Muscle layer of colon (tissue), 2 donors: ENCODE results near the gene KIF24.

ENCODE experiments used
- H3K27ac ChIP-seq: one replicate; pipeline ENCODE4 v1.7.0; 2013; ENCODE audit warnings: low read depth, mild to moderate bottlenecking, low read length, moderate library complexity
- H3K27me3 ChIP-seq, 2 donors: one replicate each; pipeline ENCODE4 v1.7.0; 2013; ENCODE audit warnings: low read length in 2 of 2, mild to moderate bottlenecking in 2 of 2; ENCODE audit not compliant: insufficient read depth in 2 of 2, control insufficient read depth in 1 of 2
- H3K36me3 ChIP-seq: one replicate; pipeline ENCODE4 v1.7.0; 2013; ENCODE audit warnings: mild to moderate bottlenecking, low read length; ENCODE audit not compliant: insufficient read depth
- H3K4me1 ChIP-seq: one replicate; pipeline ENCODE4 v1.7.0; 2013; ENCODE audit warnings: mild to moderate bottlenecking, low read length; ENCODE audit not compliant: insufficient read depth
- H3K4me3 ChIP-seq, 2 donors: one replicate each; pipeline ENCODE4 v1.7.0; 2013; ENCODE audit warnings: low read length in 2 of 2, low read depth in 1 of 2, mild to moderate bottlenecking in 1 of 2, moderate library complexity in 1 of 2
- H3K9ac ChIP-seq: one replicate; pipeline ENCODE4 v1.7.0; 2013; ENCODE audit warnings: low read length
- H3K9me3 ChIP-seq: one replicate; pipeline ENCODE4 v1.7.0; 2013; ENCODE audit warnings: mild to moderate bottlenecking, low read length
- donor health status: abdominal sarcoma.
- donor health status: Adenocarcinoma of cecum.

The KIF24 gene

DNA sequence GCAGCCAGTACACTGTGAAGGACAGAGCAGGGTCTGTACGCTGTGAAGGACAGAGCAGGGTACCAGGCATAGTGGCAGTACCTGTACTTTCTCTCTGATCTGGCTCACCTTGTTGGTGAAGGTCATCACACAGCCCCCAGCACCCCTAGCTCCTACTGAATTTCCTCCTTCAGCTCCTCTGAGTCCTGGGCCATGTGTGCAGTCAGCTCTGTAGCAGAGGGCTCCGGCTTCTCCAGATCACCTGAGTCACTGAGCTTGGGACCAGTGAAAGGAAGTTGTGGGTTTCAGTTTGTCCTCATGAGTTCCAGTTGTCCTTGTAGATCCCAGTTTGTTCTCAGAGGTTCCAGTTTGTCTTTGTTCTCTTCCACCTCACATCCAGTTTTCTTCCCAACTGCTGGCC lies 5.8 kb upstream of the KIF24 start:
- Histone ChIP-seq H3K9ac (no peak overlapping the region), H3K4me1 (peaks cover 34% of the 10 kb centered on the region), H3K9me3 (no peaks in the 10 kb centered on the region), H3K27me3 (no peaks in the 10 kb centered on the region), H3K27ac (no peak overlapping the region), H3K36me3 (peaks cover 7% of the 10 kb centered on the region), H3K4me3 (no peak overlapping the region)

DNA sequence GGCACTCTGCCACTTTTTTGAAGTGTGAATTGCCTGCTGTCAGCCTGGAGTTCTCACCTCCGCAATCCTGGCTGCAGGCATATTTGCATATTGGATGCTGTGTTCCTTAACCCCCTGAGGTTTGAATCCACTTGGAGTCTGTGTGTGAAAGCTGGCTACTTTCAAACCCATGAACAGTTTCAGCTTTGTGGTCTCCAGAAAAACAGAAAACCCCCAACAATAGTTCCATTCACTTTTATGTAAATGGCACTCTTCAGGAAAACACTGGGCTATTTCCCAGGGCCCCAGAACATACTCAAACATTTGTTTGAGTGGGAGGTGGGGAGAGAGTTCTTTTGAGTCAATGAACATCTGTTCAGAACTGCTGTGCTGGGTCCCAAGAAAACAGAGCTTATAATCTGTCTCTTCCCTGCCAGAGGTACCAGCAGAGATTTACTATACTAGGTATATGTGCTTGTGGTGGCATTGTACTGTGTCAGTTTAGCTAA lies 5.3 kb upstream of the KIF24 start:
- Histone ChIP-seq H3K27ac (no peak overlapping the region), H3K4me3 (peak overlapping the region in 1 of 2 donors; percentile 2)

DNA sequence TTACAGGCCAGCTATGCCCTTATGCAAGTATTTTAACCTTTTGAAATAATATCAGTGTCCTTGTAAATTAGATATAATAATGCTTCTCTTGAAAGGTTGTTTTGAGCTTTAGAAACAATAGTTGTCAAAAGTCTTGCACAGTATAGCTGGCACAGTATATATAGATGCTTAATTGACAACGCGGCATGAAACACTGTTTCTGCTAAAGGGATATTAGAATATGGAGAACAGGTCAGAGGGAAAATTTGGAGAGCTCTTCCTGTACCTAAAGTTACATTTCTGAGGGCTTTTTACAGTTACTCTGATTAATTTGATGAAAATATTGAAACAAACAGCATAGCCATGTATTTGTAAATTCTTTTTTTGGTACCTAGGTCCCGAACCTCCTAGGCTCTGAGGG lies 4.8 kb upstream of the KIF24 start:
- no peaks in the 10 kb centered on the region for H3K9me3 ChIP-seq
- no peaks in the 10 kb centered on the region for H3K27me3 ChIP-seq
- H3K9ac ChIP-seq, result no peak overlapping the region
- H3K4me1 ChIP-seq, result peaks cover 26% of the 10 kb centered on the region
- H3K4me3 ChIP-seq, result no peak overlapping the region
- H3K36me3 ChIP-seq, result peaks cover 2% of the 10 kb centered on the region
- no peak overlapping the region for H3K27ac ChIP-seq

More for the DNA sequence above, 5.3 kb upstream of the KIF24 start:
- H3K36me3 ChIP-seq, result peaks cover 7% of the 10 kb centered on the region
- no peaks in the 10 kb centered on the region for H3K9me3 ChIP-seq
- peak overlapping the region; percentile 17 for H3K9ac ChIP-seq
- no peaks in the 10 kb centered on the region for H3K27me3 ChIP-seq
- peaks cover 31% of the 10 kb centered on the region for H3K4me1 ChIP-seq

DNA sequence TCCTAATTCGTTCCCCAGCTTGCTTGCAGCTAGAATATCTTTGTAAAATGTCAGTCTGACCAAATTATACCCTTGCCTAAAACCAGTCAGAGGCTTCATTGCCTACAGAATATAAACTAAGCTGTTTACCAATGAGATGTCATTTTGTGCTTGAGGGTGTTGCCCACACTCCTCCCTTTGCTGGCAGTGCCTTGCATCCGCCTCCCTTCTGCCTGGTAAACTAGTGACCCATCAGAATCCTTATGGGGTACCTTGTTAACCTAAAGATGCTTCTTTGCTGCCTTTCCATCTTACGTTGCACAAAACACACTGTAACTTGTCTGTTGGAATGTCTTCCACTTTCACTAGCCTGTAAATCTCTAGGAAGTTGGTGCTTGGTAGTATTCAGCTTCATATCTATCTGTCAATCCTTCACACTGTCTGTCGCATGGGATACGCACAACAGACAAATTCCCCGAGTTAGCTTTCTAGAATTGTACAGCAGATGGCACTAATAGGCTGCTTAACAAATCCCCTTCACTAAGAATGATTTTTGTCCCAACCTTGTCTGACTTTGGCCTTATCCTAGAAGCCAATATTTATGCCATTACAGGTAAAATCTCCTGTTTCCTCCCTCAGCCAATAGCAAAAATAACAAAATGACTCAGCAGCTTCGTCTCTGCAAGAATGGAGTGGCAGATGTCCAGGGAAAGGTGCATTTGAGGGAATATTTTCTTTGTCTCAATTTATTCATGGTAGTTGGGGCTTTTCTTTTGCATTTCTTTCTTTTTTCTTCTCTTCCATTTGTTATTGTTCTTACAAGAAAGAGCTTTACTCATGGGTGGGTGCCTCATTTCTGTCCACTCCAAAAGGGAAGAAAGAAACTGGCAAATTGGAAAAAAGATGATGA lies 3.3 kb upstream of the KIF24 start:
- Histone ChIP-seq H3K27ac (peak overlapping the region; percentile 10), H3K27me3 (no peaks in the 10 kb centered on the region), H3K4me1 (peaks cover 23% of the 10 kb centered on the region), H3K36me3 (no peaks in the 10 kb centered on the region), H3K9ac (no peak overlapping the region), H3K9me3 (no peaks in the 10 kb centered on the region), H3K4me3 (no peak overlapping the region)

DNA sequence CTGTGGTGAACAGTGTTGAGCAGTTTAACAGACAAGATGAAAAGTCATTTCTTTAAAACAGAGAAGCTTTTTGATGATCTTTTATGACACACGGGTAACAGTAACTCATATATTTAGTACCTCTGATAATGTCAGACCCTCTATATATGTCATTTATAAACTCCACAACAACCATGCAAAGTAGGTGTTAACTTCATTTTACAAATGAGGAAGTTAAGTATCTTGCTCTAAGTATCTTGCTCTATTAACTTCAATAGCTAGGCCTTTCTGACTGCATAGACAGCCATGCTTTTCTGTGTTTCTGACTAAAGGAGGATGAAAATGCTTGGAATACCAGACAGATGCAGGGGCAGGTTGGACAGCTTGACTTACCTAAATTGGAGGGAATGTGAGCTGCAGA lies 2.1 kb upstream of the KIF24 start:
- Histone ChIP-seq H3K9me3 (no peaks in the 10 kb centered on the region), H3K4me3 (no peak overlapping the region), H3K9ac (no peak overlapping the region), H3K36me3 (no peaks in the 10 kb centered on the region), H3K27ac (no peak overlapping the region), H3K4me1 (peaks cover 23% of the 10 kb centered on the region), H3K27me3 (no peaks in the 10 kb centered on the region)

DNA sequence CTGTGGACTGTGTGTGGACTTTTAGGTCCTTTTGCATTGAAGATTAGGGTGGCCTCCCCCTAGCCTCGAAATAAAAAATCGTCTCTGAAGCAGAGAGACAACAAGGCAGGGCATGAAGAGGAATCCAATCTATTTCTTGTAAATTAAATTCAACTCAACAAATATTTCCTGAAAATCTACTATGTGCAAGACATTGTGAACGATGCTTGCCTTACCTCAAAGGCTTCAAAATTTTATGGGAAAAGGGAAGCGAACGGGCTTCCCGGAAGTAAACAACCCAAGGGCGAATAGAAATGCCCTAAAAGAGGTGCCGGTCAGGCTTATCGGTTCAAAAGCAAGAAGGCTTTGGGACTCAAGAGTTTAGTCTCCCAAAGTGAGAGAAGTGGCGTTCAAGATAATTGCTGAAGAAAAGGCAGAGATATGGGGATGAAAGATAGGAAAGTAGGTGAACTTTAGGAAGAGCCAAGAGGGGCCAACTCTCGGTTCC lies 525 bp downstream of the KIF24 start:
- H3K27me3 ChIP-seq, result no peaks in the 10 kb centered on the region
- H3K9me3 ChIP-seq, result no peaks in the 10 kb centered on the region
- peaks cover 13% of the 10 kb centered on the region for H3K4me1 ChIP-seq
- peak overlapping the region; percentile 35 for H3K27ac ChIP-seq
- H3K4me3 ChIP-seq, result peak overlapping the region; percentile 77 to 80
- H3K9ac ChIP-seq, result peak overlapping the region; percentile 6
- H3K36me3 ChIP-seq, result no peaks in the 10 kb centered on the region

DNA sequence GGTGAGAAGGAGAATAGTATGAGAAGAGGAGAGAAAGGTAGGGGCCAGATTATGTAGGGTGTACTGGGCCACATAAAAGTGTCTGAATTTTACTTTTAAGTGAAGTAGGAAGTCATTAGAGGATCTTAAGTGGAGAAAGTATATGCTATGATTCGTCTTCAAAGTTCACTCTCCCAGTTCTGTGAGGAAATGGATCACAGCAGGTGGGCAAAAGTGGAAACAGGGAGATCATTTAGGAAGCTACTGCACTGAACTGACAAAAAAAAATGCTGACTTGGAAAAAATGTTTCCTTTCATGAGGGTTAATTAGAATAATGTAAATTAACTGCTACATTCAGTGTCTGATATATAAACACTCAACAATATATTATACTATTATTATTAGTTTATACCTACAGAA lies 2.4 kb downstream of the KIF24 start:
- H3K4me1 ChIP-seq, result peaks cover 6% of the 10 kb centered on the region
- H3K4me3 ChIP-seq, result no peak overlapping the region
- H3K27ac ChIP-seq, result no peak overlapping the region
- H3K36me3 ChIP-seq, result no peaks in the 10 kb centered on the region
- H3K27me3 ChIP-seq, result no peaks in the 10 kb centered on the region
- H3K9me3 ChIP-seq, result no peaks in the 10 kb centered on the region
- H3K9ac ChIP-seq, result no peak overlapping the region

DNA sequence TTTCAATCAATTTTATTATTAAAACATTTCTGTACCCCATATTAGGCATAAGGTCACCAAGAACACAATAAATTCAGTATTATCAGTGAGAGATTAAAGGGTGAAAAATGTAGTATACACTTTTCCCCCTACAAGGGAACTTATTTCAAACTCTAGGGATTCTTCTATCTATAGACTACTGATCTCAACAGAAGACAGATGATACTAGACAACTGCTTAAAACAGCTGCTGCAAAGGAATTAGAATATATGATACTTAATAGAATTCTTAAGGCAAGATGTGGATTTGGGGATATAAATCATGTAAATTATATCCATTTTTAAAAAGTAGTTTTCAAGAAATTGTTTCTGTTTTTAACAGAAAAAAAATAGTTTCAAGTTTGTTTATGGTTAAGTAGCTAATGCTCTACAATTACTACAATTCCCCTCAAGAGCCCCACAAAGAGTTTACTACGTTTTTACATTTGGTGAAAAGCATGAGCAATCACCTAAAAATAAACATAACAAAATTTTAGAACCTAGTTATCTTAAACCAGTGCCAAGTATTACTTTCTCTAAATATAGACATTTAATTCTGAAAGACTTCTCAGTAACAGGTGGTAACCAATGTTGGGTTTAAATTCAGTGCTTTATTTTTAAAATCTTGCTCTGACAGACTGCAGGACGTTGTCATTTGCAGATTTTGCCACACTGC lies 6.0 kb downstream of the KIF24 start:
- Histone ChIP-seq H3K36me3 (no peaks in the 10 kb centered on the region), H3K4me3 (no peak overlapping the region), H3K27ac (no peak overlapping the region), H3K4me1 (no peaks in the 10 kb centered on the region), H3K27me3 (no peaks in the 10 kb centered on the region), H3K9ac (no peak overlapping the region), H3K9me3 (no peaks in the 10 kb centered on the region)

DNA sequence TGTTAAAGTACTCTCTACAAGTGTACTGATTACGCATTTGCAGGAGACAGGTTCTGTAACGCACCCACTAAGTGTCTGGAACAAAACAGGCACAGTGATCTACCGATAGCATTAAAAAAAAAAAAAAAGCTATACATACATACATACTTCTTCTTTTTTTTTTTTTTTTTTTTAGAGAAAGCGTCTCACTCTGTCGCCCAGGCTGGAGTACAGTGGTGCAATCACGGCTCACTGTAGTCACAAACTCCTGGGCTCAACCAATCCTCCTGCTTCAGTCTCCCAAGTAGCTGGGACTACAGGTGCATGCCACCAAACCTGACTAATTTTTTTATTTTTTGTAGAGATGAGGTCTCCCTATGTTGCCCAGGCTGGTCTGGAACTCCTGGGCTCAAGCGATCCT lies 7.6 kb downstream of the KIF24 start:
- H3K27me3 ChIP-seq, result no peaks in the 10 kb centered on the region
- H3K36me3 ChIP-seq, result no peaks in the 10 kb centered on the region
- no peak overlapping the region for H3K9ac ChIP-seq
- no peak overlapping the region for H3K27ac ChIP-seq
- no peaks in the 10 kb centered on the region for H3K9me3 ChIP-seq
- no peaks in the 10 kb centered on the region for H3K4me1 ChIP-seq
- no peak overlapping the region for H3K4me3 ChIP-seq

DNA sequence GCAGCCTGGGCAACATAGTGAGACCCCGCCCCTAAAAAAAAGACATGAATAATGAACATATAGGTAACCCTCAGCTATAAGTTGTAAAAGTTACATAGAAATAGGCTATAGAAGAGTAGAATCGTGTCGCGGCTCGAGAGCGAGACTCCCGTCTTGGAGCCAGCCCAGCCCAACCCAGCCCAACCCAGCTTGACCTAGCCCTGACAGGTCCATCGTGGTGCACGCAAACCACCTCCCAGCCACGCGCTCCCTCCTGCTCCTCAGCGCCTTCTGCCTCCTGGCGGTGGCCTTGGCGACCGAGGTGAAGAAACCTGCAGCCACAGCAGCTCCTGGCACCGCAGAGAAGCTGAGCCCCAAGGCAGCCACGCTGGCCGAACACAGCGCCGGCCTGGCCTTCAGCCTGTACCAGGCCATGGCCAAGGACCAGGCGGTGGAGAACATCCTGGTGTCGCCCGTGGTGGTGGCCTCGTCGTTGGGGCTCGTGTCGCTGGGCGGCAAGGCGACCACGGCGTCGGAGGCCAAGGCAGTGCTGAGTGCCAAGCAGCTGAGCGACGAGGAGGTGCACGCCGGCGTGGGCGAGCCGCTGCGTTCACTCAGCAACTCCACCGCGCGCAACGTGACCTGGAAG lies 10.8 kb downstream of the KIF24 start:
- Histone ChIP-seq H3K27ac (no peak overlapping the region), H3K9ac (no peak overlapping the region), H3K36me3 (no peaks in the 10 kb centered on the region), H3K4me1 (no peaks in the 10 kb centered on the region), H3K27me3 (no peaks in the 10 kb centered on the region), H3K4me3 (no peak overlapping the region), H3K9me3 (no peaks in the 10 kb centered on the region)

DNA sequence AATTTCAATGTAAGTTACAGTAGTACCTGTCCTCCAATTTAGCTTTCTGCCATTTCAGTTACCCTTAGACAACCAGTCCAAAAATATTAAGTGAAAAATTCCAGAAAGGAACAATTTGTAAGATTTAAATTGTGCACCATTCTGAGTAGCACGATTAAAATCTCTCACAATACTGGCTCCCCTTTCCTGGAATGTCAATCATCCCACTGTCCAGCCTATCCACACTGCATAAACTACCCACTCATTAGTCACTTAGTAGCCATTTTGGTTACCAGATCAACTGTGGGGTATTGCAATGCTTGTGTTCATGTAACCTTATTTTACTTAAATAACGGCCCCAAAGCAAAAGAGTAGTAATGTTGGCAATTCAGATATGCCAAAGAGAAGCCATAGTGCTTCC lies 11.6 kb downstream of the KIF24 start:
- H3K27ac ChIP-seq, result no peak overlapping the region
- H3K27me3 ChIP-seq, result no peaks in the 10 kb centered on the region
- no peaks in the 10 kb centered on the region for H3K4me1 ChIP-seq
- H3K36me3 ChIP-seq, result no peaks in the 10 kb centered on the region
- no peak overlapping the region for H3K9ac ChIP-seq
- no peaks in the 10 kb centered on the region for H3K9me3 ChIP-seq
- H3K4me3 ChIP-seq, result no peak overlapping the region
